ENCODE measurements around the gene CRYGC. TPM values are rescaled to one million over a fixed set of nuclear protein-coding genes. Genes with fewer than 3 reads are reported as not detected.

CRYGC gene
- total and polyA plus RNA-seq, 2 of the 8 experiments (the other 6 are each of a cell fraction or from before 2014, with no cell fraction given): not detected

GRCh38 chr2:208172125-208172524 lies 42.5 kb upstream of the CRYGC start:
- Histone ChIP-seq H3K79me2 (ENCODE audit: control insufficient read depth in 1 of 2, insufficient read depth in 2 of 2, low read length in 2 of 2) (no peaks in the 10 kb centered on the region), H3K23ac (ENCODE audit: insufficient read length) (no peak overlapping the region), H3K36me3 (ENCODE audit: control insufficient read depth in 2 of 4, insufficient read depth in 4 of 4, low read length in 3 of 4) (no peaks in the 10 kb centered on the region), H2BK20ac (ENCODE audit: low read length) (no peak overlapping the region), H4K20me1 (replicated peaks in 1 of 2; ENCODE audit: control insufficient read depth in 1 of 2, insufficient read depth in 2 of 2, low read length in 2 of 2) (no peaks in the 10 kb centered on the region), H2BK12ac (ENCODE audit: low read depth, low read length) (no peak overlapping the region), H3K4me1 (replicated peaks in 1 of 4; ENCODE audit: control insufficient read depth in 3 of 4, insufficient read depth in 4 of 4, low read length in 3 of 4) (no peaks in the 10 kb centered on the region), H3K4me2 (ENCODE audit: insufficient read depth in 1 of 2, low read depth in 2 of 2, low read length in 2 of 2) (no peak overlapping the region), H3K56ac (replicated peaks; ENCODE audit: insufficient read length, low read depth, low read length) (no peak overlapping the region), H3K9me3 (ENCODE audit: insufficient read depth in 2 of 2, low read depth in 1 of 2, low read length in 1 of 2) (no peaks in the 10 kb centered on the region), H3K4ac (replicated peaks; ENCODE audit: insufficient read length, low read depth, low read length) (no peak overlapping the region), H3K27me3 (replicated peaks in 1 of 4; ENCODE audit: control insufficient read depth in 3 of 4, extremely low read depth in 1 of 4, insufficient read depth in 3 of 4, low read length in 3 of 4) (no peaks in the 10 kb centered on the region), H2AK5ac (ENCODE audit: low read depth, low read length) (no peak overlapping the region), H3K14ac (ENCODE audit: insufficient read length) (no peak overlapping the region), H4K8ac (ENCODE audit: extremely low read depth, insufficient read depth, low read length) (no peak overlapping the region), H4K91ac (replicated peaks; ENCODE audit: insufficient read length, low read length) (no peak overlapping the region), H2BK120ac (replicated peaks; ENCODE audit: low read depth, low read length) (no peak overlapping the region), H3K79me1 (ENCODE audit: low read depth, low read length) (no peaks in the 10 kb centered on the region), H4K5ac (ENCODE audit: insufficient read length, low read depth, low read length) (no peak overlapping the region), H3K27ac (ENCODE audit: low read depth, low read length) (no peak overlapping the region), H3K9ac (replicated peaks in 1 of 4; ENCODE audit: extremely low read depth in 1 of 4, low read depth in 3 of 4, low read length in 3 of 4) (no peak overlapping the region), H3K23me2 (ENCODE audit: low read depth, low read length) (peaks cover 3% of the 10 kb centered on the region; the same call in 1 of the 2 replicates), H2BK15ac (ENCODE audit: low read length) (no peak overlapping the region), H3K4me3 (ENCODE audit: extremely low read depth in 1 of 4, insufficient read depth in 2 of 4, low read depth in 3 of 4, low read length in 4 of 4) (no peak overlapping the region), H2AFZ (ENCODE audit: low read length) (no peak overlapping the region), H3K18ac (ENCODE audit: extremely low read depth, low read length) (no peak overlapping the region), H2BK5ac (ENCODE audit: low read depth, low read length) (no peak overlapping the region)
- FAIRE-seq (no peak), DNase-seq (ENCODE audit: low read depth in 1 of 2, low spot score in 2 of 2) (no peak)
- TF ChIP-seq SRF (IDR thresholded peaks at IDR 0.05; ENCODE audit: low read depth, low read length): no peak
- ChIA-PET CTCF (ENCODE audit: partially characterized antibody) (interaction anchor here (0.5 to 0.9 kb wide), 4 partner anchors 17 to 1647 kb away, joined by 3 read pairs; no protein-coding TSS in a partner anchor), POLR2A (ENCODE audit: partially characterized antibody) (no interaction called here)
- 89% methylated on average over 4 of the region's 4 CpGs; no CpG with 5 or more reads in 1 of the 2 experiments for WGBS, 2 experiments (ENCODE audit: extremely low coverage in 1 of 2, insufficient coverage in 1 of 2, insufficient read length in 1 of 2, insufficient replicate concordance in 2 of 2, low coverage in 1 of 2, low lambda C conversion rate in 2 of 2, missing lambda C conversion rate in 1 of 2)

Measured in H1 (cell line).